SK-N-SH (cell line): ENCODE results near the gene PMF1.

ENCODE experiments used
- CTCF ChIP-seq: fragments of 200-600 bp; sonication (generic); IDR thresholded peaks from 2 replicates; pipeline ENCODE4 v1.6.1; 2017; ENCODE audit warnings: antibody characterized with exemption, mild to moderate bottlenecking, moderate library complexity
- FOXM1 ChIP-seq: IDR thresholded peaks from 2 replicates; pipeline ENCODE4 v1.4.0; 2012; ENCODE audit warnings: low read depth, mild to moderate bottlenecking
- GABPA ChIP-seq: IDR thresholded peaks from 2 replicates; pipeline ENCODE4 v1.4.0; 2012; ENCODE audit warnings: low read depth, mild to moderate bottlenecking
- POLR2AphosphoS5 ChIP-seq: IDR thresholded peaks from 2 replicates; pipeline ENCODE4 v1.6.1; 2012; ENCODE audit warnings: low read depth, low read length
- YY1 ChIP-seq: IDR thresholded peaks from 2 replicates; pipeline ENCODE4 v1.4.0; 2012; ENCODE audit warnings: low read depth, mild to moderate bottlenecking

- TF ChIP-seq CTCF (no peak), FOXM1 (no peak), YY1 (no peak), GABPA (no peak), POLR2AphosphoS5 (no peak)
These were observed 19.7 kb upstream of the PMF1 start for GRCh38 chr1:156193208-156193487.
